ENCODE measurements around the gene MYH3.

MYH3 gene

DNA sequence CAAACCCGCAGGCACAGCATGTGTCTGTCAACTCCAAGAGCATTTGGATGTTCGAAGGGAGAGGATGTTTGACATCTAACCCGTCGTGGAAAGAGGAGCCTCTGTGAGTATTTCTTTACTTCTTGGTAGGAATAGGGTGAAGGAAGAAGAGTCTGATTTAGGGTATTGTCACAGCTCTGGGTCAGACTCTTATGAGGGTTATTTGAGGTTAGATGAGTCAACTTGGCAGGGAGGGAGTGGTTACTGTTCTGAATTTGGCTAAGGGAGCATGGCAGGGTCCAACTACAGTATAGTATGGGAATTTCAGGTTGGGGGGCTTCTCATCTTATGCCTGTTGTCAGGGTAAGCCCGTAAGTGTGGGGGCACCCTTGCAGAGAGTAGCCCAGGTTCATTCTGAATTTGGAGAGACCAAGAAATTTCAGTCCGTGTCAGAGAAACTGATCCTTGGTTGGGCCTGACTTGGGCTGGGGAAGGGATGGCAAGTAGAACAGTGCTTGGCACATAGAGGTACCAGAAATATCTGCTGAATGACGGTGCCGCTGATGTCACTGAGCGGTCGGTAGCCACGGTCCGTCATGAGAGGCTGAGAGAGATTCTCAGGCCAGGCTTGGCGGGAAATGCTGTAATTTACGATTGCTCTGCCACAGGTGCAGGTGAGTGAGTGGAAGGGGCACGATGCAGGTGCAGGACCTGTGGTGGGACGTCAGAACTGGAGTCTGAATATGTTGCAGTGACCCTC lies 43.2 kb downstream of the MYH3 start:
- no peak for DNase-seq (ENCODE audit: low read depth)

DNA sequence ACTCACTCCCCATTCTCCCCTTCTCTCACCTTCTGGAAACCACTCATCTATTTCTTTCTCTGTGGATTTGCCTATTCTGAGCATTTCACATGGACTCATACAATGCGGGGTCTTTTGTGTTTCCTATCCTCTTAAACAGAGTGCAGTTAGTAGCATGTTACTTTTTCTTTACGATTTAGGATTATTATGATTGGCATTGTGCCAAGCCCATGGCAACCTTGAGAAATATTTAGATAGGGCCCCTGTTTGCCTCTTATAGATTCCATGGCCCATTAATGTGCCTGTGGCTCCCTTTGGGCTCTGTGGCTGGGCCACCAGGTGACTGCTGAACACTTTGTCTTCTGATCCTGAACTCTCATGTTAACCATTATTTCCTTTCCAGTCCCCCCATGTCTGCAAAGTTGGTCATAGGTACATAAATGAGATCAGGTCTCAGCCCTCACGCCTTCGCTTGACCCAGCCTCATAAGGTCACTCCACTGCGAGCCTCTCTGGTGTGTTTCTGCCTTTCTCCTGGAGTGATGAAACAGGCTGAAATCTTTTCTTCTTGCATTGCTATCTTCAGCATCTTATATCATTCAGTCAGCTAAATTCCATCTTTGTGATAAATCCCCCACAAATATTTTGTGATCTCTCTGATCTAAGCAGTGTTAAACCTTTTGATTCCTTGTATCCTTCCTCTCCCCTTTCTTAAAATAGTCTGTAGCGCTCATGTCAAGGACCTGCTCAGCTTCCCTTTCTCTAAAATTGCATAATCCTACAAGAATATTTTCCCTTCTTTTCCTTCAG lies 44.0 kb downstream of the MYH3 start:
- DNase-seq (ENCODE audit: low read depth) = no peak

- no peak for DNase-seq (ENCODE audit: low read depth)
These were observed 46.2 kb downstream of the MYH3 start for GRCh38 chr17:10610884-10611283.

- DNase-seq (ENCODE audit: low read depth) = no peak
These were observed 48.9 kb downstream of the MYH3 start for GRCh38 chr17:10608244-10608643.

GRCh38 chr17:10606110-10606509 lies 51.0 kb downstream of the MYH3 start:
- DNase-seq (ENCODE audit: low read depth) = no peak

- no peak for DNase-seq (ENCODE audit: low read depth)
These were observed 51.8 kb downstream of the MYH3 start for GRCh38 chr17:10605221-10605783.

DNA sequence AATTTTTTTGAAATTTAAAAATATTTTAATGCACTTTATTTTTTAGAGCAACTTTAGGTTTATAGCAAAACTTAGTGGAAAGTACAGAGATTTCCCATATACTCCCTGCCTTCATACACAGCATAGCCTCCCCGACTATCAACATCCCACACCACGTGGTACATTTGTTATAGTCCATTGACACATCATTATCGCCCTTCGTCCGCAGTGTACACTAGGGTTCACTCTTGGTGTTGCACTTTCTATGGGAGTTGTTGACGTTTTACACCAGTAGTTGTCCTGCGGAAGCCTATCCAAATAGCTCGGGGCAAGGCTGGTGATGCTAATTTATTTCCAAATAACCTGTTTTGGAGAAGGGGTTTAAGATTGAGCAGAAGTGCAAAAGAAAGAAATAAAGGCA lies 52.6 kb downstream of the MYH3 start:
- DNase-seq (ENCODE audit: low read depth) = no peak

GRCh38 chr17:10603931-10604330 lies 53.2 kb downstream of the MYH3 start:
- DNase-seq (ENCODE audit: low read depth) = no peak

- no peak for DNase-seq (ENCODE audit: low read depth)
These were observed 56.5 kb downstream of the MYH3 start for GRCh38 chr17:10600571-10600970.

GRCh38 chr17:10598621-10599020 lies 58.5 kb downstream of the MYH3 start:
- DNase-seq (ENCODE audit: low read depth) = no peak

DNA sequence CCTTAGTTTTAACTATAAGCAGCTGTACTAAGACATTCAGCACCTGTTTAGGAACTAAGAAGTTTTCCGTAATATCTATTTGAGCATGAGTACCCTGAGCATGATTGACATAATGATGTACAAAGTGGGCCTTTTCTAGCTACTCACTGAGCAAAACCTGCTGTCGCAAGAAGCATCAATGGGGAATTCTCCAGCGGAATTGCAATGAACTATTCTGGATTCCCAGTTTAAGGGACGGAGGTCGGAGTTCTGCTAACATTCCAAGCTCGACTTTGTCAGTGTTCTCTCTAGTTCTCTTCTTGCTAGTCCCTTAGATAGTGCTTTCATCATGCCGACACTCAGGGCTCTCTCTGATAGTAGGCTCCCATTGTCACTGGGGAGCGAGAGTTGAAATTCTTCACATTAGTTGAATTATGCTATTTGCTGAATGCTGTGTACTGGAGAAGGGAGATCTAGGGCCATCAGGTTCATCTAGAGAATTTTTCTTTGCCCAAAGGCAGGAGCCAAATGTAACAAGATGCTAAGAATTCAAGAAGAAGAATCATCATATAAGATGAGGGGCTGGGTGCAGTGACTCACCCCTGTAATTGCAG lies 67.5 kb downstream of the MYH3 start:
- DNase-seq (ENCODE audit: low read depth) = no peak

DNA sequence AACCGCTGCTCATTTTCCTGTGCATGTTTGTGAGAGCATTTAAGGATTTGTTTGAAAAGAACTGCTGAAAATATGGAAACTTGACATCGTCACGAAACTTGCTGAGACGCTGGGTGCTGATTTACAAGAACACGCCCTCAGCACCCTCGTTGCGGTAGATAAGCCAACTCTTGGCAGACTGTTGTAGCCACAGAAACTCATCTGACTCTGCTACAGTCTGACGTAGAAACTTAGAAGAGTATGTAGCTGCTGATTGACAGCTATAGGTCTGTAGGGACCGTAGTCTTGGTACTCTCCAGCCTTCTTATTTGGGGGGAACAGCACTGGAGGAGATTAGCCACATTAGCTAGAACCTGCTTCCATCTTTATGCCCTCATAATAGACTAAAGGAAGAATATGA lies 71.6 kb downstream of the MYH3 start:
- DNase-seq (ENCODE audit: low read depth) = no peak

DNA sequence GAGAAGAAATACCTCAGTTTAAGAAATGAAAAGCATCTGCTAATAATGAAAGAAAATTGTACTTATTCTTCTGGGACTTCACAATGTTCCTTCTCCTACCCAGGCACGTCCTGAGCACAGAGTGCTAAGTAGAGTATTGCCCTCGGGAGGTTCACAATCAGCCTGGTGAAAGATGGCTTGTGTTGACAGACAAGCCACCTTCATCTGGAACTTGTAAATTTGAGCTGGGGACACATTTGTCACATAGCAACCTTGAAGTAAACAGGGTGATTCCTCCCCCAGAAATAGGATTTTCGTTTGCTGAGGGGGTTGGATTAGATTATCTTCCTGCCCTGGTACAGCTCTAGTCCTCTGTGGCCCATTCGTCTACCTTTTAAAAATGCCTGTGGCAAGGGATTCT lies 73.3 kb downstream of the MYH3 start:
- DNase-seq (ENCODE audit: low read depth) = no peak

DNA sequence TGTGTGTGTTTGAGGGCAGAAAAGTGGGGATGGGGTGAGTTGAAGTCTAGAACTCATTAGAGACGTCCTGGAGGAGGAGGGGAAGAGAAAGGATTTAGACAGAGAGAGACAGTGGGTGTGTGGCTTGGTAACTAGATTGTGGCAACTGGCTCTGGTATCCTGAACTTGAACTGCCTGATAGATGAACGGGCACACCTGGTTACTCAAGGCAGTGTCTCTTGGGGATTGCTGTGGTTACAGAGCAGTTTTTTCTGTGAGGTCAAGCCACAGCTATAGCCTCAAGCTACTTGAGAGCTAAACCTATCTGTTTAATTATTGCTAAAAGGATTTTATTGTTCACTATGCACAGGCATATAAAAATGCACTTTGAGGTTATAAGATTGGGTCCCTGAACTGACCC lies 77.8 kb downstream of the MYH3 start:
- no peak for DNase-seq (ENCODE audit: low read depth)

Data from activated T-cell treated with anti-CD3 and anti-CD28 coated beads for 1 hour (primary cell).